Measurements from ENCODE around the gene NEMP1. TPM values are rescaled to one million over a fixed set of nuclear protein-coding genes. Genes with fewer than 3 reads are reported as not detected.

NEMP1 gene
- polyA plus RNA-seq, 1 donor from 2014 or later = 4.3 TPM

- no peaks in the 10 kb centered on the region for H3K27me3 Mint-ChIP-seq
- H3K4me1 Mint-ChIP-seq = peaks cover 20 to 28% (median 20%) of the 10 kb centered on the region in 3 donors
- peak within 1 kb of the TSS; percentile 93 to 99 (median 98) for H3K27ac Mint-ChIP-seq
- peak within 1 kb of the TSS; percentile 91 to 100 (median 98) for H3K4me3 Mint-ChIP-seq
- peaks cover 4% of the 10 kb centered on the region for H3K36me3 Mint-ChIP-seq
- H3K9me3 Mint-ChIP-seq = no peaks in the 10 kb centered on the region
Measured at GRCh38 chr12:57111031-57111734, 32.6 kb upstream of the NEMP1 start, which contains the start of gene STAT6. Gene STAT6 (minus strand): TSS chr12:57111362. CDS start chr12:57108278, 3,084 bp downstream.

GRCh38 chr12:57110104-57111030 lies 31.8 kb upstream of the NEMP1 start:
- H3K36me3 Mint-ChIP-seq = peaks cover 4% of the 10 kb centered on the region
- H3K27me3 Mint-ChIP-seq = no peaks in the 10 kb centered on the region
- H3K4me1 Mint-ChIP-seq = peaks cover 20 to 28% (median 20%) of the 10 kb centered on the region in 3 donors
- H3K27ac Mint-ChIP-seq = peak overlapping the region; percentile 93 to 99 (median 98)
- H3K9me3 Mint-ChIP-seq = no peaks in the 10 kb centered on the region
- H3K4me3 Mint-ChIP-seq = peak overlapping the region; percentile 91 to 100 (median 98)

- no peaks in the 10 kb centered on the region for H3K9me3 Mint-ChIP-seq
- peak overlapping the region; percentile 93 to 99 (median 98) for H3K27ac Mint-ChIP-seq
- no peaks in the 10 kb centered on the region for H3K27me3 Mint-ChIP-seq
- peak overlapping the region; percentile 91 to 100 (median 98) for H3K4me3 Mint-ChIP-seq
- peaks cover 4% of the 10 kb centered on the region for H3K36me3 Mint-ChIP-seq
- peaks cover 20 to 28% (median 20%) of the 10 kb centered on the region in 3 donors for H3K4me1 Mint-ChIP-seq
Measured at GRCh38 chr12:57109207-57110103, 30.9 kb upstream of the NEMP1 start.

- Mint-ChIP-seq H3K27me3 (no peaks in the 10 kb centered on the region), H3K4me1 (peaks cover 20 to 28% (median 21%) of the 10 kb centered on the region in 3 donors), H3K27ac (peak overlapping the region; percentile 73), H3K9me3 (no peaks in the 10 kb centered on the region), H3K36me3 (peaks cover 4% of the 10 kb centered on the region), H3K4me3 (peak overlapping the region in 2 of 4 donors; percentile 65 to 91)
Measured at GRCh38 chr12:57107456-57108155, 29.0 kb upstream of the NEMP1 start.

GRCh38 chr12:57106021-57106708 lies 27.6 kb upstream of the NEMP1 start:
- Mint-ChIP-seq H3K27ac (peak overlapping the region; percentile 10 to 84 (median 68)), H3K36me3 (peaks cover 4% of the 10 kb centered on the region), H3K27me3 (no peaks in the 10 kb centered on the region), H3K9me3 (no peaks in the 10 kb centered on the region), H3K4me1 (peaks cover 12 to 28% (median 20%) of the 10 kb centered on the region in 3 donors), H3K4me3 (peak overlapping the region in 1 of 4 donors; percentile 63)

GRCh38 chr12:57105011-57105753 lies 26.6 kb upstream of the NEMP1 start:
- Mint-ChIP-seq H3K27ac (peak overlapping the region in 1 of 3 donors; percentile 76), H3K27me3 (no peaks in the 10 kb centered on the region), H3K4me3 (peak overlapping the region in 1 of 4 donors; percentile 32)

GRCh38 chr12:57104292-57104910 lies 25.8 kb upstream of the NEMP1 start:
- H3K4me3 Mint-ChIP-seq = peak overlapping the region in 1 of 4 donors; percentile 32
- H3K36me3 Mint-ChIP-seq = peaks cover 5% of the 10 kb centered on the region
- H3K9me3 Mint-ChIP-seq = no peaks in the 10 kb centered on the region
- H3K27ac Mint-ChIP-seq = peak overlapping the region in 1 of 3 donors; percentile 76
- peaks cover 8 to 20% (median 16%) of the 10 kb centered on the region in 3 donors for H3K4me1 Mint-ChIP-seq
- no peaks in the 10 kb centered on the region for H3K27me3 Mint-ChIP-seq

More at GRCh38 chr12:57105011-57105753, 26.6 kb upstream of the NEMP1 start:
- H3K4me1 Mint-ChIP-seq = peaks cover 12 to 27% (median 20%) of the 10 kb centered on the region in 3 donors
- no peaks in the 10 kb centered on the region for H3K9me3 Mint-ChIP-seq
- peaks cover 2% of the 10 kb centered on the region for H3K36me3 Mint-ChIP-seq

- Mint-ChIP-seq H3K36me3 (peaks cover 5% of the 10 kb centered on the region), H3K4me3 (peak overlapping the region in 1 of 4 donors; percentile 20), H3K9me3 (no peaks in the 10 kb centered on the region), H3K27me3 (no peaks in the 10 kb centered on the region), H3K27ac (peak overlapping the region in 1 of 3 donors; percentile 59), H3K4me1 (peaks cover 7 to 19% (median 14%) of the 10 kb centered on the region in 3 donors)
Measured at GRCh38 chr12:57103856-57104255, 25.3 kb upstream of the NEMP1 start.

- no peaks in the 10 kb centered on the region for H3K9me3 Mint-ChIP-seq
- H3K36me3 Mint-ChIP-seq = peaks cover 5% of the 10 kb centered on the region
- H3K27me3 Mint-ChIP-seq = no peaks in the 10 kb centered on the region
- H3K27ac Mint-ChIP-seq = peak overlapping the region in 2 of 3 donors; percentile 23 to 67
- H3K4me1 Mint-ChIP-seq = peaks cover 0 to 7% (median 6%) of the 10 kb centered on the region in 3 donors
- H3K4me3 Mint-ChIP-seq = no peak overlapping the region
Measured at GRCh38 chr12:57101892-57102695, 23.5 kb upstream of the NEMP1 start.

- H3K27ac Mint-ChIP-seq = peak overlapping the region in 2 of 3 donors; percentile 44 to 78
- H3K36me3 Mint-ChIP-seq = peaks cover 3% of the 10 kb centered on the region
- H3K9me3 Mint-ChIP-seq = no peaks in the 10 kb centered on the region
- H3K4me3 Mint-ChIP-seq = no peak overlapping the region
- H3K27me3 Mint-ChIP-seq = no peaks in the 10 kb centered on the region
- peaks cover 5 to 9% (median 6%) of the 10 kb centered on the region in 3 donors for H3K4me1 Mint-ChIP-seq
Measured at GRCh38 chr12:57099766-57100165, 21.2 kb upstream of the NEMP1 start.

- Mint-ChIP-seq H3K4me3 (peak overlapping the region in 1 of 4 donors; percentile 28), H3K27me3 (no peaks in the 10 kb centered on the region), H3K36me3 (peaks cover 3% of the 10 kb centered on the region), H3K9me3 (no peaks in the 10 kb centered on the region), H3K4me1 (peaks cover 6 to 10% (median 9%) of the 10 kb centered on the region in 3 donors), H3K27ac (peak overlapping the region; percentile 44 to 83 (median 78))
Measured at GRCh38 chr12:57099047-57099714, 20.6 kb upstream of the NEMP1 start.

All from IgD-negative memory B cell (primary cell).